ENCODE results near the gene ITGA2B. TPM values are rescaled to one million over a fixed set of nuclear protein-coding genes. Genes with fewer than 3 reads are reported as not detected.

Gene ITGA2B
- total and polyA plus RNA-seq, 2 of the 13 experiments (the other 11 are each of a cell fraction or from before 2014, with no cell fraction given) = 0.38 to 1.1 TPM

- peak; percentile 84 for TF ChIP-seq ELF3 (CRISPR knock-in tag; IDR thresholded peaks at IDR 0.05)
- TF ChIP-seq RARG (CRISPR knock-in tag; IDR thresholded peaks at IDR 0.05; ENCODE audit: low read depth) = no peak
- TF ChIP-seq ZNF557 (CRISPR knock-in tag; IDR thresholded peaks at IDR 0.05) = no peak
- no peak for TF ChIP-seq CC2D1A (CRISPR knock-in tag; IDR thresholded peaks at IDR 0.05)
- no peak for TF ChIP-seq ZHX1 (CRISPR knock-in tag; IDR thresholded peaks at IDR 0.05; ENCODE audit: low read depth)
- TF ChIP-seq PHB2 (IDR thresholded peaks at IDR 0.05; ENCODE audit: partially characterized antibody) = no peak
- TF ChIP-seq STAT5B (CRISPR knock-in tag; IDR thresholded peaks at IDR 0.05) = no peak
- peak; percentile 4; the same call in 1 of the 2 replicates for TF ChIP-seq NCOR1 (IDR thresholded peaks at IDR 0.05; ENCODE audit: borderline replicate concordance, low read length)
- TF ChIP-seq, protein P1, sequence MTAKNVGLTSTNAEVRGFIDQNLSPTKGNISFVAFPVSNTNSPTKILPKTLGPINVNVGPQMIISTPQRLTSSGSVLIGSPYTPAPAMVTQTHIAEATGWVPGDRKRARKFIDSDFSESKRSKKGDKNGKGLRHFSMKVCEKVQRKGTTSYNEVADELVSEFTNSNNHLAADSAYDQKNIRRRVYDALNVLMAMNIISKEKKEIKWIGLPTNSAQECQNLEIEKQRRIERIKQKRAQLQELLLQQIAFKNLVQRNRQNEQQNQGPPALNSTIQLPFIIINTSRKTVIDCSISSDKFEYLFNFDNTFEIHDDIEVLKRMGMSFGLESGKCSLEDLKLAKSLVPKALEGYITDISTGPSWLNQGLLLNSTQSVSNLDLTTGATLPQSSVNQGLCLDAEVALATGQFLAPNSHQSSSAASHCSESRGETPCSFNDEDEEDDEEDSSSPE (CRISPR knock-in tag; IDR thresholded peaks at IDR 0.05) = peak; percentile 51; the same call in 1 of the 2 replicates
Measured at GRCh38 chr17:44344939-44345453, 44.5 kb downstream of the ITGA2B start, which contains the start of gene GRN (continued).
